ENCODE results near the gene NELL2.

The NELL2 gene

DNA sequence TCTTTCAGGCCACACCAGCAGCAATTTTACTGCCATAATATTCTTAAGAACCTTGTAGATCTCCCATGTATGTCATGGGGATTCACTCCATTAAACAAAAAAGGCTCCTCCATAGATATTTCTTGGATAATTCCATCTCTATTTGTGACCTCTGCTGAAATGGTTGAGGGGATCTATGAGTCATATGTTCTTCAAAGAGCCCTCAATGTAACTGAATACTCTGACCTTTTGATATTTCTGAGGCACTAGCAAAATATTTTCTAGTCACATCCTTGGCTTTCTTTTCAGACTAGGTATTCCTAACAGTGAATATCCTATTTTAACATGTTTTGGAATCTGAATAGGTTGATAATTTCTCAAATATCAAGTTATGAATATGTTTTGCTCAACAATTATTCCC is 6.6 kb downstream of the NELL2 start:
- Histone ChIP-seq H3K4me1 (ENCODE audit: insufficient read depth, low read length) (peaks cover 5% of the 10 kb centered on the region; the same call in 1 of the 2 replicates), H3K9me3 (ENCODE audit: control insufficient read depth, insufficient read depth, low read length) (peaks cover 10% of the 10 kb centered on the region), H3K9ac (ENCODE audit: low read depth, low read length) (no peak overlapping the region), H3K36me3 (ENCODE audit: insufficient read depth, low read length) (no peaks in the 10 kb centered on the region)

DNA sequence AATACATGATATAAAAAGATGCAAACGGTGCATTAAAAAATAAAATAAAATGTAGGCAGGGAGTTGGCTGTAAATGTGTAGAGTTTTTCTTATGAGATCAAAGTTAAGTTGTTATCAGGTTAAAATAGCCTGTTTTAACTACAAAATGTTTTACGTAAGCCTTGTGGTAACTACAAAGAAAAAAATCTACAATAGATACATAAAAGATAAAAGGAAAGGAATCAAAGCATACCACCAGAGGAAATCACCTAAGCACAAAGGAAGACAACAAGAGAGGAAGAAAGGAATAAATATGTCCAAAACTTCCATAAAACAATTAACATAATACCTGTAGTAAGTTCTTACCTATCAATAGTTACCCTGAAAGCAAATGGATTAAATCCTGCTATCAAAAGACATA is 12.2 kb downstream of the NELL2 start:
- Histone ChIP-seq H3K9me3 (ENCODE audit: control insufficient read depth, insufficient read depth, low read length) (peaks cover 3% of the 10 kb centered on the region; the same call in 1 of the 2 replicates), H3K9ac (ENCODE audit: low read depth, low read length) (no peak overlapping the region), H3K36me3 (ENCODE audit: insufficient read depth, low read length) (no peaks in the 10 kb centered on the region), H3K4me1 (ENCODE audit: insufficient read depth, low read length) (no peaks in the 10 kb centered on the region)

DNA sequence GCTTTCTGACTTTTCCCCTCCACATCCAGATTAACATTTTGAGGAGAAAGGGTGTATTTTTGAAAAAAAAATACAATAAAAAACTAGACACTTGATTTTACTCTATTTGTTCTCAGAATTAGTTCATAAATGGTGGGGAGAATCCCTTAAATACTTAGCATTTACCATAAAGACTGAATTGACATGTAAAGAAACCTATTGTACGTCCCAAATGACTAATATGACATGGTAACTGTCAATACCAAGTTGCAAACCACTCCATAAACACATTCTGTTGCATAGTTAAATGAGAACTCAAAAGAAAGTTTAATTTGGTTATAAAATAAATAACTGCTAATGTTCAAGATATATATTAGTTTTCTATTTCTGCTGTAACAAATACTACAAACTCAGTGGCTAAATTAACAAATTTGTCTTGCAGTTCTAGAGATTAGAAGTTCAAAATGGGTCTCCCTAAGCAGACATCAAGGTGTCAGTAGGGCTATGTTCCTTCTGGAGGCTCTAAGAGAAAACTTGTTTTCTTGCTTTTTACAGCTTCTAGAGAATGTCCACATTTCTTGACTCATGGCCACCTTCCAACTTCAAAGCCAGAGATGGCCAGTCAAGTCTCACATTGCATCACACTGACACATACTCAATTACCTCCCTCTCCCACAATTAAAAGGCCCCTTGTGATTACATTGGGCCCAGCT is 16.0 kb downstream of the NELL2 start:
- Histone ChIP-seq H3K36me3 (ENCODE audit: insufficient read depth, low read length) (no peaks in the 10 kb centered on the region), H3K9me3 (ENCODE audit: control insufficient read depth, insufficient read depth, low read length) (no peaks in the 10 kb centered on the region), H3K4me1 (ENCODE audit: insufficient read depth, low read length) (no peaks in the 10 kb centered on the region), H3K9ac (ENCODE audit: low read depth, low read length) (no peak overlapping the region)

DNA sequence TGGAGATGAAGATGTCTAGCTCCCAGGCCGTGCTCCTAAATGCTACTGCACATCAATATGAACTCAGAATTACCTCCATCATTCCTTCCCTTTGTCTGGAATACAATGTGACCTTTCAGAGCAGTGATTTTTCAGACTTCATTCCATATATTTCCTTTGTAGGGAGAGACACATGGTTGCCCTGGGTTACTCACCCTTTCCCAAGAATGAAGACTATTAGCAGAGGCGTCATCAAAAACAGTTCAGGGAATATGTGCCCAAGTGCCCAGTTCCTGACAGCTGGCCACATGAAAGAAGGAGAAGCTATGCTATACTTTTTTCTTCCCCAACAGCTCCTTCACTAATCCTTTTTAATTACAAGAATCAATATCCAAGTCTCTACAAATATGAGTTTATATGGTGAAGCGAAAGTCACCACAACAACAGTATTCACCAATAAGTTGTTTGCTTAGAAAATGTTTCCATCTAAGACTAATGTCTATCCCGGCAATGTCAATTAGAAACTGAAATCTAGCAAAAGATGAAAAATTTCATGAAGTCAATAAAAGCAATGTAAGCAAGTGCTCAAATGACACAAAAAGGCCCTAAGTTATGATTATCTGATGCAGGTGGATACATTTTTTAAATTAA is 17.8 kb downstream of the NELL2 start:
- no peaks in the 10 kb centered on the region for H3K4me1 ChIP-seq (ENCODE audit: insufficient read depth, low read length)
- no peaks in the 10 kb centered on the region for H3K9me3 ChIP-seq (ENCODE audit: control insufficient read depth, insufficient read depth, low read length)
- no peaks in the 10 kb centered on the region for H3K36me3 ChIP-seq (ENCODE audit: insufficient read depth, low read length)
- no peak overlapping the region for H3K9ac ChIP-seq (ENCODE audit: low read depth, low read length)

DNA sequence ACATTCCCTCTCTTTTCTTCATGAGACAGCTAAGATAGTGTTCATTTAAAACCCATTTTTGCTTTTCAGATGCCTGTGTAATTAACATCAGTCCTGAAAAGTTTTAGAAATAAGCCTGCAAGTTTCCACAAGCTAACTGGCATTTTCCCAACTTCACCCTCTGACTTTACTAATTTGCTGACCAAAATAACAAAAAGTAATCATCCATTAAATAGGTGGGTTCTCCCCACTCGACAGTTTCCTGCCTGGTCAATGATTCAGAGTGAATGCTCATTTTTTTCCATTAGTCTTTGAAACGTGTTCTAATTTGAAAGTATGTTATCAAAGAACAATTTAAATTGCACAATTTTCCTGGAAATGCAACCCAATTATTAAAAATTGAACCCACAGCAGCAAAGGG is 23.6 kb downstream of the NELL2 start:
- Histone ChIP-seq H3K9me3 (ENCODE audit: control insufficient read depth, insufficient read depth, low read length) (no peaks in the 10 kb centered on the region), H3K4me1 (ENCODE audit: insufficient read depth, low read length) (no peaks in the 10 kb centered on the region), H3K36me3 (ENCODE audit: insufficient read depth, low read length) (no peaks in the 10 kb centered on the region), H3K9ac (ENCODE audit: low read depth, low read length) (no peak overlapping the region)

DNA sequence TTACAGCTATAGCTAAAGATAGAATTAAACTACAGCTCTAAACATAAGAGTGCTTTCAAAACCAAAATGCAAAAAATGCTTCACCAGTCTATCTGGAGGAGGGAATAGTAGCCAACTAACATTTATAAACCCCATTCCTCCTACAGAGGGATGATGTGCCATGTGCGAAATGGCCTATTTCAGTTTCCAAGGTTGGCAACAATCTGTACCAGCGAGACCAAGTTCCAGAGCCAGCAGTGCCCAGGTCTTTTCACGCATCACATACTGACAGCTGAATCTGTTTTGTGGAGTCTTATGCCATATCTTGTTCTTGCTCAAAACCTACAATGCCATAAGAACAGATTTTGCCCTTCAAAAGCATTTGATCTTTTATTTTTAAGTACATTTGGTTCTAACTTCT is 24.5 kb downstream of the NELL2 start:
- H3K4me1 ChIP-seq (ENCODE audit: insufficient read depth, low read length): no peaks in the 10 kb centered on the region
- H3K36me3 ChIP-seq (ENCODE audit: insufficient read depth, low read length): no peaks in the 10 kb centered on the region
- H3K9ac ChIP-seq (ENCODE audit: low read depth, low read length): no peak overlapping the region
- H3K9me3 ChIP-seq (ENCODE audit: control insufficient read depth, insufficient read depth, low read length): no peaks in the 10 kb centered on the region

DNA sequence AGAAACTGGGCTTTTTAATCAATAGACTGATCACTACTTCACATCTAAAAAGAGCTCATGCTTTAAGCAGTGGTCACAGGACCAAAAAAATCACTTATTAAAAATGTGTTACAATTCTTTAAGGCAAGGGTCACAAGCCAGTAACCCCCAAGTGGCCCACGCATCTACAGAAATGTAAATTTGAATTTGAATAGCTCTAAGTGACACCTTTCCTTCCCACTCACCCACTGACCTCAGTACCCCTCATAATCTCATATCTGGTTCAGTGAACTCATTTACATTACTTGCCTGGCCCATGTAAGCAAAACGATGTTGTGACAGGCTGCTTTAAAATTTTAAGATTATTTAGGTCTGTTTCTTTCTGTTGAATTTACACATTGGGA is 27.4 kb downstream of the NELL2 start:
- no peaks in the 10 kb centered on the region for H3K9me3 ChIP-seq (ENCODE audit: control insufficient read depth, insufficient read depth, low read length)
- no peaks in the 10 kb centered on the region for H3K36me3 ChIP-seq (ENCODE audit: insufficient read depth, low read length)
- no peak overlapping the region for H3K9ac ChIP-seq (ENCODE audit: low read depth, low read length)
- H3K4me1 ChIP-seq (ENCODE audit: insufficient read depth, low read length): no peaks in the 10 kb centered on the region

DNA sequence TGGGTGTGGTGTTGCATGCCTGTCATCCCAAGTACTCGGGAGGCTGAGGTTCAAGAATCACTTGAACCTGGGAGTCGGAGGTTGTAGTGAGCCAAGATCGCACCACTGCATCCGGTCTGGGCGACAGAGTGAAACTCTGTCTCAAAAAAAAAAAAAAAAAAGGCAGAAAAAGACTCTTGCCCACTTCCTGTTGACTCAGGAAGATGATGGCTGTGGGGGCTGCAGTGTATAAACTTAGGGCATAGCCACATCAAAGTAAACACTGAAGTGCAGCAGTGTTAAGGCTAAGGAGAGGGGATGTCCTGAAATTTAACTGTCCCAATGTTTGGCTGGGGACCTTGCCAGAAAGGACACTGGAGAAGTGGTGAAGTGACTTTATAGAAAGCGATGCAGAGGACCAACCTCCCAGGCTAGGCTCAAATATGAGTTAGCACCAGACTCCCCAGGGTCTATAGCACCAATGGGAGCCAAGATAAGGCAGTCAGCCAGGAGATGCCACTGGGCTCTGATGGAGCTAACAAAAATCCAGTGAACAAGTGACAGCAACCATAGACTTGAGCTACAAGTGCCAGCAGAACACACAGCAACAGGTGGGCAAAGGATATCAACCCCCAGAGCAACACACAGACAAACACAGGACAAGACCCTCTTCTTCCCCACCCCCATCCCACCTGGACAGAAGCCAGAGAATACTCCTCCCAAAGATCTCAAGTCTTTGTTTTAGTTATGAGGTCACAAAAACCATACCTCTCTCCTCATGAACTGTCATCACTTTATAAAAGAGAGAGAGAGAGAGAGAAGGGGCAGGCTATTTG is 28.0 kb downstream of the NELL2 start:
- Histone ChIP-seq H3K36me3 (ENCODE audit: insufficient read depth, low read length) (no peaks in the 10 kb centered on the region), H3K9me3 (ENCODE audit: control insufficient read depth, insufficient read depth, low read length) (no peaks in the 10 kb centered on the region), H3K4me1 (ENCODE audit: insufficient read depth, low read length) (no peaks in the 10 kb centered on the region), H3K9ac (ENCODE audit: low read depth, low read length) (no peak overlapping the region)

DNA sequence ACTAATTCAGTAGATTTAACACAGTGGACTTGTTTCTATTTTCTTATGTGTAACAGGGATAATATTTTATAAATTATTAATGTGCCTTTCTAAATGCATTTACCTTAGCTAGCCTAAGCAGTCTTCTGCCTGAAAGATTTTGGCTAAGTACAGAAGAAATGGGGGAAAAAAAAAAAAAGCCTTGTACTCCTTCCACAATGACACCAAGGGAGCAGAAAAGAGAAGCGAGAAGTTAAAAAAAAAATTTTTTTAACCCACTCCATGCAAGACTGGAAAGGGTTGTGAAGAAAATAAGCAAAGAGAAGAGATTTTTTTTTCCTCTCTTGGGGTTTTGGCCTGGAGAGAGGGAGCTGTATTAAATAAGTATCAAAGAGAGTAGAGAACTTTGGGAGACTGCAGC is 28.7 kb downstream of the NELL2 start:
- H3K4me1 ChIP-seq (ENCODE audit: insufficient read depth, low read length): no peaks in the 10 kb centered on the region
- H3K9ac ChIP-seq (ENCODE audit: low read depth, low read length): no peak overlapping the region
- no peaks in the 10 kb centered on the region for H3K36me3 ChIP-seq (ENCODE audit: insufficient read depth, low read length)
- no peaks in the 10 kb centered on the region for H3K9me3 ChIP-seq (ENCODE audit: control insufficient read depth, insufficient read depth, low read length)

DNA sequence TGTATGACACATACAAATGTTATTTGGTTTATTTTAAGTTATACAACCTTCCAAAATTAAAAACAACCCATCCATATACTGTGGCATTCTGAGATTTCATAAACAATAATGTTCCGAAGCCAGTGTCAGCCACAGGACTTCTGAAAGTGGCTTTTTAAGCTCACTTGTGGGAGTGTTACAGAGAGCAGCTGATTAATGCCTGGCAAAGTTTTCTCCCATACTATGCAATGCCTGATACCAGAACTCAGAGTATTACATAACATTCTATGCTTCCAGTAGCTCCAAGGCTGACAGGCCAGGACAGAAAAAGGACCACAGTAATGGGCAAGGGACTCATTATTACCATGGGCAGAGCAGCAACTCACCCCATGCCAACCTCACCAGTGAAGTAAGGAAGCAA is 29.3 kb downstream of the NELL2 start:
- no peaks in the 10 kb centered on the region for H3K36me3 ChIP-seq (ENCODE audit: insufficient read depth, low read length)
- no peak overlapping the region for H3K9ac ChIP-seq (ENCODE audit: low read depth, low read length)
- H3K9me3 ChIP-seq (ENCODE audit: control insufficient read depth, insufficient read depth, low read length): no peaks in the 10 kb centered on the region
- H3K4me1 ChIP-seq (ENCODE audit: insufficient read depth, low read length): no peaks in the 10 kb centered on the region

DNA sequence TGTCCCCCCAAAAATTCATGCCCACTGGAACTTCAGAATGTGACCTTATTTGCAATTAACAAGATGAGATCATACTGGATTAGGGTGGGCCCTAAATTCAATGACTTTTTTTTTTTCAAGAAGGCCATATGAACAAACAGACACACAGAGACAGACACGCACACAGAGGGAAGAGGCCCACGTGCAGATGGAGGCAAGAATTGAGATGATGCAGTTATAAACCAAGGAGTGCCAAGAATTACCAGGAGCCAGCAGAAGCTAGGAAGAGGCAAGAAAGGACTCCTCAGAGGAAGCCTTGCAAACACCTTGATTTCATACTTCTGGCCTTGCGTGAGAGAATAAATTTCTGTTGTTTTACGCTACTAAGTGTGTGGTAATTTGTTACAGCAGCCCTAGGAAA is 33.4 kb downstream of the NELL2 start:
- Histone ChIP-seq H3K36me3 (ENCODE audit: insufficient read depth, low read length) (no peaks in the 10 kb centered on the region), H3K4me1 (ENCODE audit: insufficient read depth, low read length) (no peaks in the 10 kb centered on the region), H3K9me3 (ENCODE audit: control insufficient read depth, insufficient read depth, low read length) (no peaks in the 10 kb centered on the region), H3K9ac (ENCODE audit: low read depth, low read length) (no peak overlapping the region)

DNA sequence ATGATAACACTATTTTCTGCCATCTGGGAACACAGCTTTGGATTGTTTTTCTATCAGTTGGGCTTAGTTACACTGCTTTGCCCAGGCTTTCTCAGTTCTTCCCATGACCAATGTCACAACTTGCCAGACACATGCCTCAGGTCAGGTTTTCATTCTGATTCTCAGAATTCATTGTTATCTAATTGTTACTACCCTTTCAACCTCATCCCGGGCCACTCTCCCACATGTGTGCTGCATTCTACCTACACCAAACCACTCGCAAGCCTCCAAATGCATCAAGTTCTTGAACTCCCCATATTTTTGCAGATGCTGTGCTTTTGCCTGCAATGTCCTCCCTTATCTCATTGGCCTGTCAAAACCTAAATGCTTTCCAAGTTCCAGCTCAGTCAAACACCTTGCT is 36.3 kb downstream of the NELL2 start:
- no peaks in the 10 kb centered on the region for H3K9me3 ChIP-seq (ENCODE audit: control insufficient read depth, insufficient read depth, low read length)
- H3K36me3 ChIP-seq (ENCODE audit: insufficient read depth, low read length): no peaks in the 10 kb centered on the region; the same call in 1 of the 2 replicates
- no peaks in the 10 kb centered on the region for H3K4me1 ChIP-seq (ENCODE audit: insufficient read depth, low read length)
- H3K9ac ChIP-seq (ENCODE audit: low read depth, low read length): no peak overlapping the region

DNA sequence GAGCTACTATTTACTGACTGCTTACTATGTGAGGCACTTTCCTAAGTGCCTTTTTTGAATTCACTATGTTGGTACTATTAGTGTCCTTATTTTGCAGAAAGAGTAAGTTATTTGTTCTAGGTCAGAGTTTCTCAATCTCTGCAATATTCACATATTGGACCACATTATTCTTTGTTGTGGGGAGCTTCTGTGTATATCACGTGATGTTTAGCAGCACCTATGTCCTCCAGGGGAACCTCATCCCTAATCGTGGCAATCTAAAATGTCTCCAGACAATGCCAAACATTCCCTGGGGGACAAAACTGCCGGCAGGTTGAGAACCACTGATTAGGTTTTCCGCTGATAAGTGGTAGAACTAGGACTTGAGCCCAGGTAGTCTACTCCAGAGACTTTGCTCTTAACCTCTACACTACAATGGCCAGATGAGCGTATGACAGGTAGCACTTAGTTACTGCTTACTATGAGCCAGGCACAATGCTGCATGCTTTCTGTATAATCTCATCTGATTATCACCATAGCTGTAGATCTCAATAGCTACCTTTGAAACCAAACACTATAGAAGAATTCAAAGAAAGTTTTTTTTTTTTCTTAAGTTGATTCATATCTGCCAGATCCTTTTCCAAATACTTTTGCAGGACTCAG is 38.9 kb downstream of the NELL2 start:
- Histone ChIP-seq H3K36me3 (ENCODE audit: insufficient read depth, low read length) (no peaks in the 10 kb centered on the region; the same call in 1 of the 2 replicates), H3K4me1 (ENCODE audit: insufficient read depth, low read length) (0 out of 2 replicates have a peak, but pooled peaks cover 3% of the 10 kb centered on the region), H3K9ac (ENCODE audit: low read depth, low read length) (no peak overlapping the region), H3K9me3 (ENCODE audit: control insufficient read depth, insufficient read depth, low read length) (no peaks in the 10 kb centered on the region)

DNA sequence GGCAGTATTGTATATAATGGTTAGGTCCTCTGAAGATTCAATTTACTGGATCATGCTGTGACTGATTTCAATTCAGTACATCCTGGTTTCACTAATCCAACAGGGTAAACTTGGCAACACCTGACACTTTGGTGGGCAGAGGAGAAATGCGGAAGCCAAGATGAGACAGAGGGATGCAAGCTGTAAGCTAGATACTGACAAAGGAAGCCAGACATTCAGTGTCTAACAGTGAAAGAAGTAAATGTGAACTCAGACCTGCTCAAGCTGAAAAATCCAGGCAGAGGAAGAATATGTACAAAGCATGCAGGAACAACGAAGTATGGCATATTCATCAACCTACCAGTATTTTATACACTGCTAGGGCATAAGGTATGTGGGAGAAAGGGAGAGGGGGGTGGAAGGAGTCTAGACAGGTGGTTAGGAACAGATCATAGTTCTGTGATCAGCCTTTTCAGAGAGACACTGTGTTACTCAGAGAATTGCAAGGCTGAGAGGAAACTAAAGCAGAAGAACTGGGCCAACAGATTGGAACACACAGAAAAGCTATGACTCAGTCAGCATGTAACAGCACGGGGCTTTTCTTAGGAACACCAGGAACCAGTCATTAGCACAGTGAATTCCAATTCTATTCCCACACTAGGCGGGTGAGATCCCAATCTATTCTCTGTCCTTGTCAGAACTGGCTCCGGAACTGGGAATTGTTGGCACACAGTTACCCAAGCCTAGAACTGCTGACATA is 40.3 kb downstream of the NELL2 start:
- no peak overlapping the region for H3K9ac ChIP-seq (ENCODE audit: low read depth, low read length)
- H3K4me1 ChIP-seq (ENCODE audit: insufficient read depth, low read length): 0 out of 2 replicates have a peak, but pooled peaks cover 3% of the 10 kb centered on the region
- H3K9me3 ChIP-seq (ENCODE audit: control insufficient read depth, insufficient read depth, low read length): no peaks in the 10 kb centered on the region
- H3K36me3 ChIP-seq (ENCODE audit: insufficient read depth, low read length): no peaks in the 10 kb centered on the region; the same call in 1 of the 2 replicates

Measured in ES-I3 (cell line).